GM19025 (cell line): ENCODE results near the gene TMC1.
"Not testable (repeated sequence)": the region's sequence is repeated elsewhere in the genome, so short reads cannot be mapped to it uniquely, and the experiment has no call there.

Experiments
- ATAC-seq: cut with Tn5 transposase; IDR thresholded peaks from one replicate; pipeline ENCODE4 v1.9.1; 2021; ENCODE audit warnings: mild to moderate bottlenecking, low read depth, moderate library complexity; ENCODE audit not compliant: unreplicated experiment

The TMC1 gene

DNA sequence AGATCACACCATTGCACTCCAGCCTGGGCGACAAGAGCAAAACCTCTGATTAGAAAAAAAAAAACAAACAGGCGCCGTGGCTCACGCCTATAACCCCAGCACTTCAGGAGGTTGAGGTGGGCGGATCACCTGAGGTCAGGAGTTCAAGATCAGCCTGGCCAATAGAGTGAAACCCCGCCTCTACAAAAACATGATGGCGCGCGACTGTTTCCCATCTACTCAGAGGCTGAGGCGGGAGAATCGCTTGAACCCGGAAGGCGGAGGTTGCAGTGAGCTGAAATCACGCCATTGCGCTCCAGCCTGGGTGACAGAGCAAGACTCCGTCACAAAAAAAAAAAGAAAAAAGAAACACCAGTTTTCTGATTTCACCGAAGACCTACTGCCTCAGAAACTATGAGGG, at the start of gene TMC1:
Gene TMC1, plus strand, starts transcription at position 193 of the 400 bp plus-strand sequence. CDS start 127,041 bp downstream, outside the sequence.
- not testable (repeated sequence) for ATAC-seq

DNA sequence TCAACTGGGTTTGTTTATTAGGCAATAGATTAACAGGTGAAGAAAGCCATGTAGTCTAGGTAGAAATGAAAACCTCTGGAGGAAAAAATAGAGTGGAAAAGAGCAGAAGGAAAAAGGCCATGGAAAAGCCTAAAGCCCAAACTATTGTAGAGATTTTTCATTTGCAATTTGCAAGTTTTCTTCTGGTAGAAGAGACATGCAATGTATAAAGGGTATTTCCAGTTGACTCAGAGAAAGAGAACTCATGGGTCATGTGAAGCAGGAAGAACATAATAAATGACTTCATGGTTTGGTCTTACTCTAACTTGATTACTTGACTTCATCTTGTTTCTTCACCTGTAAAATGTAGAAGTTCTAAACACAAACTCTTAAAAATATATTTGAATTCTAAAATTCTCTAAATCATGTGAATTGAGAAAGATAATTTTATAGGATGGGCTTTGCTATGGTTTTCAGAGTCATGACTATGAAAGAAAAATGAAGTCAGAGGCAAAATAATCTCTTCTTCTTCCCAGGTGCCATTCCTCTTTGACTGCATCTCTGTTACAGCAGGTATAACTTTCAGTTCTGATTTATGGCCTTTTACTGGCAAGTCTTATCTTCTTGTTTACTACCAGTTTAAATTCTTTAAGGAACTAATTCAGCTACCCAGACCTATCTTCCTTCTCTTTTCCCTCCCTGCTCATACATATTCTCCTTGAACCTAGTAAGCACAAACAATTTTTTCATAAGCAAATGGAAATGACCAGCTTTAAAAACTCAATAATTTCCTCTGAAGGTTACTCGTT, 47.7 kb upstream of the TMC1 start:
- peak; percentile 87 for ATAC-seq

DNA sequence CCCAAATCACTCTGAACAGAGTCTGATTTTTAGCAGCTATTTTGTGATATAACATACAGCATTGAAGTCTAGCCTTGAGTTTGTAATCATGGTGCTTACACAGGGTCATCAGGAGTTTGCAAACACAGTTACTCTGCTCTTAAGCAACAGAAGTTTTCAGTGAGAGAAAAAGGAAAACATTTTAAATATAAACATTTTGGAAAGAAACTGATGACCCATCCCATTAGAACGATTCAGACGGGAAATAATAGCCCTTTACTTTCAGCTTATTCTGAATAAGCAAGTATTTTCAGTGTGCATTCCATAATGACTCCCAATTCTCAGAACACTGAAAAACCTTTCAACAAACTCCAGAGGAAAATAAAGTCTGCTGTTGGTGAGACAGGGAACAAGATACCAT, 46.7 kb upstream of the TMC1 start:
- no peak for ATAC-seq

DNA sequence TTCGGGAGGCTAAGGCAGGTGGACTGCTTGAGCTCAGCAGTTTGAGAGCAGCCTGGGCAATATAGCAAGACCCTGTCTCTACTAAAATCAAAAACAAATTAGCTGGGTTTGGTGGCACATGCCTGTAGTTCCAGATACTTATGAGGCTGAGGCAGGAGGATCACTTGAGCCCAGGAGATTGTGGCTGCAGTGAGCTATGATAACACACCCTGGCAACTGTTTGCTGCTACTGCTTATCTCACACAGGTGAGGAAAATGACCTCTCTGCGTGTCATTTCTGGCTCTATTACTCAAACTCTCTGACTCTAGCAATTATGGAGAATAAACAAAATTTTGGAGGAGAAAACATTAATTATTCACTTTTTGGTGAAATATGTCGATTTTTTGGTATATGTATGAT, 45.3 kb upstream of the TMC1 start:
- ATAC-seq = no peak

DNA sequence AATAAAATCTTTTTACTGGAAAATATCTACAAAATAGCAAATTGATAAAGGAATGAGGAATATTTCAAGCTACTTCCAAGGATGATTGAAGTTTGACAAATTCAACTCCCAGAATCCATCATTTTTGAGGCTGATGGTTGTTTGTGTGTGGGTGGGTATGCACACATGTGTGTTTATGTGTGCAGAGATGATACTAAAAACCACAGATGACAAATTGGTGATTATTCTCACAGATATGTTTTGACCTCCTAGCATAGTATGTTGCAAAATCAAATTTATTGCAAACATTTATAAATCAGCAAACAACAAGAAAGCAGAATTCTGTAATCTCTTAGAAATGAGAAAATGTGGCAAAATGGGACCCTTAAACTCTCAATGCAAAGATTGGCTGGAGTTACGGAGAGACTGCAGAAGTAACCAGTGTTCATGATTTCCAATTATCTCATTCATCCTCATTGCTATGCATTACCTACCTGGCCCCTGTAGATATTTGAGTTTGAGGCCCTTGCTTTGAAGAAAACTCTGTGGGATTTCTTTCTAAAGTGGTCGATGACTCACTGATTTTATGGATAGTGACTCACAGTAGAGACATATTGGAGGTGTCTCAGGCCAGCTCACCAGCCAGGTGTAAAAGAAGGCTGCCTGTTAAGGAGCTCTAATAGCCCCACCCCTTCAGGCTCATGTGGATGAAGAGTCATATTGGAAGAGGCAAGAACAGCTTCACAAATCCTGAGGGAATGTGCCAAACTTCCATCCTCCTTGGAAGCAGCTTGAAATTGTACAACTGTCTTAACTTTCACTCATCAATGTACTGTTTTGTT, 44.6 kb upstream of the TMC1 start:
- ATAC-seq = no peak

DNA sequence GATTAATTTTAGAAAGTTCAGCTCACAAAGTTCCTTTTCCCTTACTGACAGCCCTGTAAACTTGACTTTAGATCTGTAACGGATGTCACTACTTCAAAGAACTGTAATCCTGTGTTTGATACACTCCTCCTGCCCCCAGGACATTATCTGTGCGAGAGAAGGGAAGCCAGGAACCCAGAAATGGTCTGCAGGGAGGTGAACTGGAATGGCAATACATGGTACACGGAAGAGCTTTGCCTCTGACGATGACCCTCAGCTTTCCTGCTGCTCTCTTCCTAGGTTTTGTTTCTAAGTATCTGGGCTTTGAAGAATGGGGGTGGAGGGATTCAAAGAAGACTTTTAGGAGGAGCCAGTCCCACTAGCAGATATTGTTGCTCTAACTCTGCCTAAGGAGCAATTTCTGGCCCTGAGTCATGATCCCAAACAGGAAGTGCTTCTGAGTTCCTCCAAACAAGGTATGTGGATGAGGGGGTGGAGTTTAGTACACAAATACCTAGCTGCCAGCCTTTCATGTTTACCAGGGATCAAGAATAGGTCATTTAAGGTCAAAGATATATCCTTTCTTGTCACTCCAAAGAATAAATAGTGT, 43.4 kb upstream of the TMC1 start:
- ATAC-seq = no peak

DNA sequence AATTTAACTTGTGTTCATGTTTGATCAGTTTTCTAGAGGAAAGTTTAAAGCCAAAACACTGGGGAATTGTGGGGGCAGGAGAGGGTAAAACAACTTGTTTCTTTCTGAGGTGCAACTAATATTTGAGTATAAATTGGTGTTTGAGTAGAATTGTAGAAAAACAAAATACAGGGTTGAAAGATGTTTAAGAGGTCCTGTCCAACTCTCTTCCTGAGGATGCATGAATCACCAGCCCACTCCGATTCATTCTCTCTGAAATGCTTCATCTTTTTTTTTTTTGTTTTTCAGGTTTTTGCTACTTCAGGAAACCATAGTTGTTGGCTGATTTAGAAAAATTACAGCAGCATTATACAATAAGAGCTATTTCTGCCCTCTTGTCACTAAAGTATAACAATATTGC, 42.4 kb upstream of the TMC1 start:
- ATAC-seq = no peak

DNA sequence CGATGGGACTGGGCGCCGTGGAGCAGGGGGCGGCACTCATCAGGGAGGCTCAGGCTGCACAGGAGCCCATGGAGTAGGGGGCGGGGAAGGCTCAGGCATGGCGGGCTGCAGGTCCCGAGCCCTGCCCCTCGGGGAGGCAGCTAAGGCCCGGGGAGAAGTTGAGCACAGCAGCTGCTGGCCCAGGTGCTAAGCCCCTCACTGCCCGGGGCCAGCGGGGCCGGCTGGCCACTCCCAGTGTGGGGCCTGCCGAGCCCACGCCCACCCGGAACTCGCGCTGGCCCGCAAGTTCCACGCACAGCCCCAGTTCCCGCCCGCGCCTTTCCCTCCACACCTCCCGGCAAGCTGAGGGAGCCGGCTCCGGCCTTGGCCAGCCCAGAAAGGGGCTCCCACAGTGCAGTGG, 41.1 kb upstream of the TMC1 start:
- ATAC-seq = not testable (repeated sequence)

DNA sequence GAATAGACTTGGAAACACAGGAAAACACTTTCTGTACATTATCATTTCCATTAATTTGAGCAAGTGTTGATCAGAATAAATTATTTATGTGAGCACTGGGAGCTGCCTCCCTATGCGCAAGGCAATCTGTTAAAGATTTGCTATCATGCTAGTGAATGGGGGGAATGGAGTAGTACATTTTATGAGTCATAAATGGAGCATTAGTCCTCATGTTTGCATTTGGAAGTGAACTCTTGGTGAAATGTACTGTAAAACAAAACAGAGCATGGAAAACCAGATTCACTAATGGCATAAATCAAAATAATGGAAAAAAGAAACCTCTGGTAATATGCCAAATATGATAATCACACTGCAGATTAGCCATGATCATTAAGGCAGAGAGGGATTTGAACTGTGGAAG, 40.5 kb upstream of the TMC1 start:
- ATAC-seq = no peak

DNA sequence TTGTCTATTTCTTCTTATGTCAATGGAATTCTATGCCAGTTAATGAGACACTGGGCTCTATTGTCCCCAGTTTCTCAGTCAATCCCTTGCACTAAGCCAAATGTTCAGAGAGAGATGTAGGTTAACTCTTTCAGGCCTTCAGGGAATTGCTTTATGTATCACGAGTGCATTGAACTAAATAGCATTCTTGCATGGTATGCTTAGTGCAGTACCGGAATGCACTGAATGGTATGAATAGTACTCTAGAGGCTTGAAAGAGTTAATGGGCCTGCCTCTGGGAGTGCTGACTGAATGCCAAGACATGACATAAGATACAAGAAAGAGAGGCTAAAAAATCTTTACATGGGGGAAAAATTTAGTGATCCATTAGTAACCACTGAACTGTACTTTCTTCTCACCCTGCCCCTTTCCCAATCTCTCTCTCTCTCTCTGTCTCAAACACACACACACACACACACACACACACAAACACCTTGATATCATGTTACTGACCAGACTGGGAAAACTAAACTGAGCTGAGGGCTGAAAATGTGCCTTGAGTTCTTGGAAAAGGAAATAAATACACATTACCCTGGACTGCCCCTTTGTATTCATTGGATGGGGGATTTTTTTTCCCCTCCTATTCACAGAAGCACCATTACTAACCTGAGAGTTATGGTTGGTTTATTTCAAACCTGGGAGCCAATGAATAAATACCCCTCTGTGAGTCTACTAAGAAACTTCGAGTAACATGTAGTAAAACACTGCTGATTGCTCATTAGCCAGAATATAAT, 35.4 kb upstream of the TMC1 start:
- ATAC-seq = no peak

DNA sequence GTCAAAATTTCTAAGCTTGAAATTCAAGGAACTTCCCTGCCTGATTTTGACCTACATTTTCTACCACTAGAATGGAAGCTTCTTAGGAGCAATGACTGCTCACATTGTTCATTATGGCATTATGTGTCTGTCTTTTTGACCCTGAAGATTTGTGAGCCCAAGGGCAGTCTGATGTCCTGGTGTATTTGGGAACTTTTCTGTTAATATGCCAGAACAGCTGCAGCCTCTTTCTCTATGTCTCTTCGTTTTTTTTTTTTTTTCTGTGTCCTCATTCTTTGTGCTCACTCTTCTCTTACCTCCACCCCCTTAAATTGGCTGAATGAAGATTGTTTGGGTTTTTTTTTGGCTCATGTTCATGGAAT, 34.8 kb upstream of the TMC1 start:
- no peak for ATAC-seq

DNA sequence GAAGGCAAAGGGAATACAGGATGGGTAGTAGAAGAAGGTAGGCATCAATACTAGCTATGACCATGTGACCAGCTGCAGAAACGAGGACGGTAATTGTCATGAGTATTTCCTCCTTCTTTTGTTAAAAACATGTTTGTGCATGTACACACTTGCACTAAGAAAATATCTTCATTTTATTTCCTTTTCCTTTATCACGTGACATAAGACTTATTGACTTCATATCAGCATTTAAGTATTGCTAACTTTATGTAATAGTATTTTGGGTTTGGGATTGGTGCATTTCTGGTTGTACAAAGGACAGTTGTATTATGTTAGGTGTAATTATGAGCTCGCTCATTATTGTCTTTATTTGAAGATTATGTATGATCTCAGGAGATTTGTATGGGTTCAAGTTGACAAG, 33.7 kb upstream of the TMC1 start:
- ATAC-seq = not testable (repeated sequence)

DNA sequence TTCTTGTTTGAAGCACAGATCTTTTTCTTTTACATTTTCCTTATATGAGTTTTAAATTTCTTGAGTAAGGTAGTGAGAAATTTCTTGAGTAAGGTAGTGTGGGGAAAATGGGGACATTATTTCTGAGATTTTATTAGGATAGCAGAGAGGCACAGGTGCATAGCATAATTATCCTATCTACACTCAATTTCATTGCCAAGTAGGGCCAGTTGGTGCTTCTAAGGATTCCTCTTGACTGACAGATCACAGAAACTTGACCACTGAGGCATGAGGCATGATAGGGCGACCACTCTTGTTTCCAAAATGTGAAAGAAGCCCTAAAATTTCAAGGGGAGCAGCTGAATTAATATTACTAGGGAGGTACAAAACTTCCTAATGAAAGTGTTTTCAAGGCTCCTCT, 31.4 kb upstream of the TMC1 start:
- no peak for ATAC-seq

DNA sequence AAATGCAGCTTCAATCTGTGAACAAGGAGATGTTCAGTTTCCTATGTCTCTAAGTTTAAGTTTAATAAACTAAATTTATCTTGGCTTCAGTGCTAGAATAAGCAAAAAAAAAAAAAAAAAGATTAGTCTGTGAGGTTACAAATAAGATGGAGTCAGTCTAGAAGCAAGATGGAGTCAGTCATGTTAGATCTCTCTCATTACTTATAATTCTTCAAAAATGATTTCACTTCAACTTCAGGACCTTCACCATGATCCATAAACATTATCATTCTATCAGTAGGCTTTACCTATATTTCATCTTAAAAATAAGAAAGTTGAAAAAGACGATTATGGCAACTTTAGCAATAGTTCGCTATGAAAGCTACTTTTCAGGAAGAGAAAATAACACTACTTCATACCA, 30.2 kb upstream of the TMC1 start:
- no peak for ATAC-seq

DNA sequence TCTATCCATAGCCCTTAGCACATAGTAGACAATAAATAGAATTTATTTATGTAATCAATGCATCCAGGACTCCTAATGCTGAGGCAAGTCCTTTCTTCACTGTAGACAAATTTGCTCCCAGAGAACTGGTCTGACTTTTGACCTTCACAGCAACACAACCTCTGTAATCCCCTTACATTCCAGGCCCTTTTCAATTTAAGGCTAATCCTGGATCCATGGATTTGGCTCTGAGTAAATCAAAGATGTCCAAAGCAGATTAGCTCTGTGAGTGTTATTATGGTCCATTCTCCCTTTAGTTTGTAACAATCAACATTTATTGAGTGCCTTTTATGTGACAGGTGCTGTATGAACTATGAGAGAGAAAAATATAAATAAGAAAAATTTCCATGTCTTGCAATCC, 27.4 kb upstream of the TMC1 start:
- ATAC-seq = no peak

DNA sequence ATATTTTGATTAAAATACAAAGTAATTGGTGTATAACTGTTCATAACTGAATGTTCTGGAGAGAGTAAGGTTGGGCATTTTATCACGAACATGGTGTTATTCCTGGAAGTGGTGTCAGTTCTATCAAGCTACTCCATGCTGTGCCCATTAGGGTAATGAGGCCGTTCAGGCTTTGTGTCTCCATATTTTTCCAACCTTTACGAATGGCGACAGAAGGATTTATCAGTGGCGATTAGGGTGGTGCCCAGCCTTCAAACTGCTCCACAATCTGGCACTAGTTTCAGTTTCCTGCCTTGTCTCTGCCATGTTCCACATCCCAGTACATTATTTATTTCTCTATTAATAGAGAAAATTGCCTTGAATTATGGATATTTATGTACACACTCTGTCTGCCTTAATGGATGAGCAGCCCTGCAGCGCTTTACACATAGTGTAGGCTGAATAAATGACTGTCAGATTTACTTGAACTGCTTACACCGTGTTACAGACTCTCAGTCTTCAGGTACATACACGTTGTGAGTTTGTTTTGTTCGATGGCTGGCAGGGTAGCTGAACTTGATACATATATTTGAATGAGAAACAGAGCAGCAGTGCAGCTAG, 23.9 kb upstream of the TMC1 start:
- no peak for ATAC-seq

DNA sequence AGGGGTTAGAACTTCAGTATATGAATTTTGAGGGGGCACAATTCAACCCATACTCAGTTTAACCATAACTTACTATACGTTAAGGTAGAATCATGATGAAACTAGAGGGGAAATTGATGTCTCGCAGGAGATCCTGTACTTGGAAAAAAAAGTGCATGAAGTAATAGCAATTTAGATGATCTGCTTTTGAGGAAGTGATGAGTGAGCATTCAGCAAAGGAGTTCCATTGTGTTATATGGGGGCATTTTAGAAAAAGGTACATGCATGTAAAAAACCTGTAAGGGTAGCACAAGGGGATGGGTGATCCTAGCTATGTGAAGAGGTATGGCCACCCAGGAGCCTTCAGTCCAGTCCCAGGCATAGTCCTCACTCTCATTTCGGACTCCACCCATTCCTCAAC, 14.8 kb upstream of the TMC1 start:
- no peak for ATAC-seq

DNA sequence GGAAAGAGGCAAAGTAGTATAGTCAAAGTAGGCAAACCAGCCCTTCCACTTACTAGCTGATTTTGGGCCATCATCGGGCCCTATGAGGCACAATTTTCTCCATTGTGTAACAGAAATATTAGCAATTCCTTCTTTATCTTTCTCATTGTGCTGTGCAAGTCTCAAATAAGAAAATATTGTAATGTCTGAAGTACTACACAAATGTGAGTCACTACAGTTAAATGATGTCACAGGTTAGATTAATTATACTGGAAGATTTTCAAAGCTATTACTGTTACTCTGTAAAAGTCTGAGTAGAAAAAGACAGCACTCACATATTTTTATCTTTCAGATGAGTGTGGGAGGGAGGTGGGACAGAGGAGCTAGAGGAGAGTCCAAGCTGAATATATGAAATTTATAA, 12.4 kb upstream of the TMC1 start:
- ATAC-seq = peak; percentile 20

DNA sequence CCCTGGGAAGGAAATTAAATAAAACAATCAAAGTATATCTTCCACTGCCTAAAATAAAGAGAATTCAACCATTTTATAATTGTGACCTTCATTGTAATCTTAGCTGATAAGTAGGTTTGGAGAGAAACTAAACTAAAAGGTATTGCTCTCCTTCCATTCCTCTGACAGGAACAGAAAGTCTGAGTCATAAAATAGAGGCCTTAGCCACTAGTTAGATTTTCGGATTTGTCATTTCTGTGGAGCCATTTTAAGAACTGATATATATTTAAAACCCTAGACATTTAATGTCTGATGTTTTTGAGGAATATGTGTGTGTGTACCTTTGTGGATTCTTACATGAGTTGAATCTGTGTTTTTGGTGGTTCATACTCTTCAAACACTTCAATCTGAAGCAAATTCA, 11.8 kb upstream of the TMC1 start:
- ATAC-seq = peak; percentile 91

DNA sequence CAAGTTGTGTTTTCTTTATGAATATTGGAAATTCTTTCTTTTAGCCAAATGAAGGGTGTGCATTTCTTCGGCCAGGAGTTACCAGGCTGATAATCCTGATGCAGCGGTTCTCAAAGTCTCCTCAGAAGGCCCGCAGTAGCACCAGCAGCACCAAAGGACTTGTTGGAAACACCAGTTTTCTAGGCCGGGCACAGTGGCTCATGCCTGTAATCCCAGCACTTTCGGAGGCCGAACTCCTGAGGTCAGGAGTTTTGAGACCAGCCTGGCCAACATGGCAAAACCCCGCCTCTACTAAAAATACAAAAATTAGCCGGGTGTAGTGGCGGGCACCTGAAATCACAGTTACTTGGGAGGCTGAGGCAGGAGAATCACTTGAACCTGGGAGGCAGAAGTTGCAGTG, 397 bp upstream of the TMC1 start:
- ATAC-seq = not testable (repeated sequence)
